Stomach (tissue), 9 donors: ENCODE data around the gene SULT1B1. TPM values are rescaled to one million over a fixed set of nuclear protein-coding genes. Genes with fewer than 3 reads are reported as not detected.

Source experiments
- DNase-seq, 2 donors: peaks; one replicate each; pipeline versions ENCODE4 v3.0.0 to v3.0.0-alpha.2; 2013 to 2019
- H3K27ac ChIP-seq, 5 donors: fragments of 200-600 bp in 4 of 5; sonication (generic) in 4 of 5; one replicate each; pipeline ENCODE4 v1.5.1; 2013 to 2019; ENCODE audit warnings: mild to moderate bottlenecking in 1 of 5, moderate library complexity in 1 of 5
- H3K27me3 ChIP-seq, 3 donors: fragments of 200-600 bp; sonication (generic); one replicate each; pipeline ENCODE4 v1.5.1; 2017 to 2019; ENCODE audit warnings: mixed run types in 1 of 3
- H3K36me3 ChIP-seq, 4 donors: fragments of 200-600 bp; sonication (generic); 1 replicate in 3 of 4; 2 replicates in 1 of 4; pipeline ENCODE4 v1.5.1; 2016 to 2019
- H3K4me1 ChIP-seq, 4 donors: fragments of 200-600 bp; sonication (generic); one replicate each; pipeline ENCODE4 v1.5.1; 2016 to 2019
- H3K4me3 ChIP-seq, 4 donors: fragments of 200-600 bp; sonication (generic) in 3 of 4; one replicate each; pipeline ENCODE4 v1.5.1; 2016 to 2019; ENCODE audit warnings: mild to moderate bottlenecking in 1 of 4
- H3K9me3 ChIP-seq, 4 donors: fragments of 200-600 bp; sonication (generic); one replicate each; pipeline ENCODE4 v1.5.1; 2016 to 2019
- CTCF ChIP-seq, 7 experiments: fragments of 450-650 bp in 4 of 7; fragments of 200-600 bp in 3 of 7; sonication (generic) in 3 of 7; IDR thresholded peaks; one replicate each; pipeline ENCODE4 v1.5.1; 2016 to 2019; ENCODE audit warnings: antibody characterized with exemption in 7 of 7, control low read depth in 2 of 7, mild to moderate bottlenecking in 1 of 7
- EP300 ChIP-seq: sonication (generic); formaldehyde crosslinking; IDR thresholded peaks from one replicate; pipeline ENCODE4 v1.6.1; 2017; ENCODE audit warnings: antibody characterized with exemption
- POLR2A ChIP-seq, 4 donors: fragments of 450-650 bp; IDR thresholded peaks; one replicate each; pipeline ENCODE4 v1.6.1; 2016; ENCODE audit warnings: antibody characterized with exemption in 4 of 4, control low read depth in 2 of 4, mild to moderate bottlenecking in 1 of 4, moderate library complexity in 1 of 4
- POLR2AphosphoS5 ChIP-seq, 3 donors: sonication (generic); formaldehyde crosslinking; IDR thresholded peaks; one replicate each; pipeline ENCODE4 v1.6.1; 2016; ENCODE audit warnings: antibody characterized with exemption in 3 of 3
- WGBS, 5 donors: extraction: QIAGEN DNeasy Blood & Tissue Kit in 3 of 5; methylation state at CpG; one replicate each; pipeline versions ENCODE4 v1.1.5 to v1.1.7; 2013 to 2018; 5-methylcytosine and 5-hydroxymethylcytosine counted together
- intact Hi-C: fragments of 100-400 bp; cut with DNase I; formaldehyde crosslinking; loops from one replicate; pipeline ENCODE4 v1.15.1; 2023; ENCODE audit warnings: low total_unique reads
- polyA plus RNA-seq, 3 donors: library from polyadenylated mRNA; stranded (reverse); fragments of 200-250 nt; gene quantifications; one replicate each; pipeline ENCODE4 v1.2.3, GENCODE V29; 2013
- total RNA-seq, 5 donors: library from RNA; depleted of rRNA; stranded (reverse); fragments of >200 nt; gene quantifications; one replicate each; pipeline versions ENCODE4 v1.1.0 to v1.2.3, GENCODE V29; 2014 to 2016
- donor health status: healthy with polysubstance abuse.
- donor health status: Bipolar disorder and iron deficiency.
- donor health status: healthy.

SULT1B1 gene
- total and polyA plus RNA-seq, 8 donors: 1.8 to 58.9 (median 31.1) TPM

- peak in 1 of 2 donors; percentile 62 for DNase-seq
- Histone ChIP-seq H3K4me1 (no peaks in the 10 kb centered on the region), H3K4me3 (no peak overlapping the region), H3K36me3 (no peaks in the 10 kb centered on the region), H3K27ac (no peak overlapping the region), H3K9me3 (no peaks in the 10 kb centered on the region), H3K27me3 (no peaks in the 10 kb centered on the region)
- no peak for TF ChIP-seq POLR2A (IDR thresholded peaks at IDR 0.05)
- TF ChIP-seq EP300: no peak
- intact Hi-C loops: no loop called here
- WGBS, 5 donors: 56 to 75% (median 61%) methylated on average over 1 of the region's 1 CpG
These were observed 29.2 kb downstream of the SULT1B1 start for GRCh38 chr4:69731241-69731640.

GRCh38 chr4:69730002-69730401, 30.4 kb downstream of the SULT1B1 start:
- no peak for DNase-seq
- Histone ChIP-seq H3K4me3 (no peak overlapping the region), H3K4me1 (no peaks in the 10 kb centered on the region), H3K9me3 (no peaks in the 10 kb centered on the region), H3K27ac (no peak overlapping the region), H3K27me3 (no peaks in the 10 kb centered on the region), H3K36me3 (no peaks in the 10 kb centered on the region)
- intact Hi-C loops: no loop called here
- no peak for TF ChIP-seq POLR2AphosphoS5 (IDR thresholded peaks at IDR 0.05)
- TF ChIP-seq CTCF (IDR thresholded peaks at IDR 0.05): no peak
- no peak for TF ChIP-seq POLR2A (IDR thresholded peaks at IDR 0.05)
- TF ChIP-seq EP300: no peak

- peaks cover 0 to 3% (median 0%) of the 10 kb centered on the region in 4 donors for H3K9me3 ChIP-seq
- peak in 1 of 2 donors; percentile 27 for DNase-seq
- WGBS, 5 donors: 79 to 89% (median 88%) methylated on average over 2 of the region's 2 CpGs
- intact Hi-C loops: no loop called here
- TF ChIP-seq EP300 (no peak), POLR2AphosphoS5 (IDR thresholded peaks at IDR 0.05) (no peak), CTCF (IDR thresholded peaks at IDR 0.05) (no peak), POLR2A (IDR thresholded peaks at IDR 0.05) (no peak)
- H3K27me3 ChIP-seq: no peaks in the 10 kb centered on the region
- H3K36me3 ChIP-seq: no peaks in the 10 kb centered on the region
- no peak overlapping the region for H3K27ac ChIP-seq
- no peaks in the 10 kb centered on the region for H3K4me1 ChIP-seq
- no peak overlapping the region for H3K4me3 ChIP-seq
These were observed 32.5 kb downstream of the SULT1B1 start for GRCh38 chr4:69727926-69728325.

- no peak for DNase-seq
- peaks cover 0 to 3% (median 0%) of the 10 kb centered on the region in 4 donors for H3K9me3 ChIP-seq
- H3K36me3 ChIP-seq: no peaks in the 10 kb centered on the region
- 61 to 86% (median 72%) methylated on average over 1 of the region's 1 CpG for WGBS, 5 donors
- H3K27me3 ChIP-seq: no peaks in the 10 kb centered on the region
- TF ChIP-seq POLR2AphosphoS5 (IDR thresholded peaks at IDR 0.05) (no peak), CTCF (IDR thresholded peaks at IDR 0.05) (no peak), EP300 (no peak), POLR2A (IDR thresholded peaks at IDR 0.05) (no peak)
- H3K4me1 ChIP-seq: no peaks in the 10 kb centered on the region
- H3K27ac ChIP-seq: no peak overlapping the region
- intact Hi-C loops: no loop called here
- no peak overlapping the region for H3K4me3 ChIP-seq
These were observed 33.0 kb downstream of the SULT1B1 start for GRCh38 chr4:69727426-69727825.

GRCh38 chr4:69726971-69727370, 33.4 kb downstream of the SULT1B1 start:
- WGBS, 5 donors: 72 to 81% (median 79%) methylated on average over 4 of the region's 4 CpGs
- TF ChIP-seq POLR2AphosphoS5 (IDR thresholded peaks at IDR 0.05): no peak
- H3K36me3 ChIP-seq: no peaks in the 10 kb centered on the region

More at GRCh38 chr4:69726971-69727370, 33.4 kb downstream of the SULT1B1 start:
- intact Hi-C loops: no loop called here
- Histone ChIP-seq H3K4me1 (no peaks in the 10 kb centered on the region), H3K27ac (no peak overlapping the region), H3K4me3 (no peak overlapping the region), H3K27me3 (no peaks in the 10 kb centered on the region), H3K9me3 (peaks cover 0 to 3% (median 0%) of the 10 kb centered on the region in 4 donors)
- no peak for DNase-seq
